ENCODE results near the gene DRC3. TPM values are rescaled to one million over a fixed set of nuclear protein-coding genes. Genes with fewer than 3 reads are reported as not detected.

The DRC3 gene
- total RNA-seq, 4 donors from 2014 or later = 0.71 to 4.2 (median 1.4) TPM

DNA sequence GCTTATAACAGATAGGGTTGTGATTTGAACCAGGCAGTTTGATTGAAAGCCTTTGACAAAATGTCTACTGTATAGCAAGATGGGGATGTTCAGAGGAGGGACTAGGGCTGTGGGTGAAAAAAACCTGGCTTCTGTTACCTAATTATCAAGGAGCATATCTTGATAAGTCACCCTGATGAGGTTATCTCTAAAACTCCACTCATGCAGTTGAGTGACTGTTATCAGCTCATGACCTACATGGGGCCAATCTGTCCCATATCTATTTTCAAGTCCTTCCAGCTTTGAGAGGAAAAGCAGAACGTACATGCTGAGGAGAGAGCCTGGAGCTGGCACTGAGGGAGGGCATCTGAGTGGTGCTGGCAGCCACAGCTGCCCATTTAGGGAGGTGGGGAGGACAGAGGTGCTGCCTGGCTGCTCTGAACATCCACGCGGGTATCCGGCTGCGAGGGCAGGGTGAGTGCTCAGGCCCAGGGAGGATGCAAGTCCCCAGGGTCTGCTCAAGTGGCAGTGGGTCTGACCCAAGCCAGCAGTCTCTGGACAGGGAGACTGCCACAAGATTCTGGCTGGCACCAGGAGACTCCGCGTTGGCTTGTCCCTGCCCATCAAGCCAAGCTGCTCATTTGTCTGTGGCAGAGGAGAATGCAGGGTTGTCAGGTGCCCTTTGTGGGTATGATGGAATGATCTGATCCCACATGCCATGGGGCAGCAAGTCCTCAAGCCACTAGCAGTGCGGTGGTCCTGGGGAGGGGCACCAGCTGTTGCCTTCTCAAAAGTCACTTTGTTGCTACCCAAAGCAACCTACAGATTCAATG is 37.2 kb downstream of the DRC3 start:
- TF ChIP-seq POLR2A (IDR thresholded peaks at IDR 0.05; ENCODE audit: low read depth) (no peak), CTCF (IDR thresholded peaks at IDR 0.05) (no peak), EP300 (IDR thresholded peaks at IDR 0.05) (no peak), POLR2AphosphoS5 (IDR thresholded peaks at IDR 0.05) (no peak)
- peaks cover 0 to 62% (median 15%) of the 10 kb centered on the region in 4 donors for H3K36me3 ChIP-seq
- WGBS = 63% methylated on average over 4 of the region's 8 CpGs
- H3K4me1 ChIP-seq = no peaks in the 10 kb centered on the region
- no peak for DNase-seq (ENCODE audit: extremely low spot score)
- no peak overlapping the region for H3K27ac ChIP-seq (replicated peaks in 1 of 4)
- no peak overlapping the region for H3K4me3 ChIP-seq
- H3K9me3 ChIP-seq = no peaks in the 10 kb centered on the region
- intact Hi-C loops (cut with DNase I) = no loop called here
- H3K27me3 ChIP-seq = no peaks in the 10 kb centered on the region

DNA sequence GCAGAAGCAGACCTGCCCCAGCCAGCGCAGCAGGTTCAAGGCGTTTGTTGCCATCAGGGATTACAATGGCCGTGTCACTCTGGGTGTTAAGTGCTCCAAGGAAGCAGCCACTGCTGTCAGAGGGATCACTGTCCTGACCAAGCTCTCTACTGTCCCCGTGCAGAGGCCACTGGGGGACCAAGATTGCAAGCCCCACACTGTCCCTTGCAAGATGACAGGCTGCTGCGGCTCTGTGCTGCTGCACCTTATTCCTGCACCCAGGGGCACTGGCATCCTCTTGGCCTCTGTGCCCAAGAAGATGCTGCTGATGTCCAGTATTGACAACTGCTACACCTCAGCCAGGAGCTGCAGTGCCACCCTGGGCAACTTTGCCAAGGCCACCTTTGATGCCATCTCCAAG is 38.6 kb downstream of the DRC3 start:
- TF ChIP-seq POLR2A (IDR thresholded peaks at IDR 0.05; ENCODE audit: low read depth) = no peak
- H3K4me3 ChIP-seq = no peak overlapping the region
- H3K9me3 ChIP-seq = no peaks in the 10 kb centered on the region
- no peak for DNase-seq (ENCODE audit: extremely low spot score)
- no CpG with 5 or more reads among the region's 5 CpGs for WGBS
- H3K4me1 ChIP-seq = no peaks in the 10 kb centered on the region
- intact Hi-C loops (cut with DNase I) = no loop called here
- no peak overlapping the region for H3K27ac ChIP-seq (replicated peaks in 1 of 4)
- H3K27me3 ChIP-seq = no peaks in the 10 kb centered on the region
- H3K36me3 ChIP-seq = peaks cover 10 to 70% (median 25%) of the 10 kb centered on the region in 4 donors

DNA sequence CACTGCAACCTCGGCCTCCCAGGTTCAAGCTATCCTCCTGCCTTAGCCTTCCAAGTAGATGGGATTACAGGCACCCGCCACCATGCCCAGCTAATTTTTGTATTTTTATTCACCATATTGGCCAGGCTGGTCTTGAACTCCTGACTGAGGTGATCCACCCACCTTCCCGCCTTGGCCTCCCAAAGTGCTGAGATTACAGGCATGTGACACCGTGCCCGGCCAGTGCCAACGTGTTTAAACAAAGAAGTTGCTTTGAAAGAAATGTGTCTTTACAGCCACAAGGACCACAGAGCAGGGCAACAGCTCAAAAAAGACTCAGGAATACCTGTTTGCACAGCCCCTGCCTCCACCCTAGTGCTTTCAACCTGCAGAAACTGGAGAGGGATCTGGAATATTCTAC is 41.3 kb downstream of the DRC3 start:
- H3K9me3 ChIP-seq = no peaks in the 10 kb centered on the region
- H3K36me3 ChIP-seq = peaks cover 10 to 66% (median 25%) of the 10 kb centered on the region in 4 donors
- 98% methylated on average over 6 of the region's 6 CpGs for WGBS
- intact Hi-C loops (cut with DNase I) = no loop called here
- no peak for DNase-seq (ENCODE audit: extremely low spot score)
- H3K27ac ChIP-seq (replicated peaks in 1 of 4) = no peak overlapping the region
- H3K27me3 ChIP-seq = no peaks in the 10 kb centered on the region
- peaks cover 0 to 5% (median 0%) of the 10 kb centered on the region in 4 donors for H3K4me1 ChIP-seq
- TF ChIP-seq POLR2A (IDR thresholded peaks at IDR 0.05; ENCODE audit: low read depth) = no peak
- no peak for TF ChIP-seq CTCF (IDR thresholded peaks at IDR 0.05)
- no peak for TF ChIP-seq EP300 (IDR thresholded peaks at IDR 0.05)
- no peak for TF ChIP-seq POLR2AphosphoS5 (IDR thresholded peaks at IDR 0.05)
- no peak overlapping the region for H3K4me3 ChIP-seq

GRCh38 chr17:18015593-18015992 is 42.9 kb downstream of the DRC3 start:
- intact Hi-C loops (cut with DNase I) = no loop called here

More at GRCh38 chr17:18015593-18015992, 42.9 kb downstream of the DRC3 start:
- TF ChIP-seq CTCF (IDR thresholded peaks at IDR 0.05) (no peak), POLR2A (IDR thresholded peaks at IDR 0.05; ENCODE audit: low read depth) (no peak), EP300 (IDR thresholded peaks at IDR 0.05) (no peak), POLR2AphosphoS5 (IDR thresholded peaks at IDR 0.05) (no peak)
- Histone ChIP-seq H3K4me1 (peaks cover 0 to 8% (median 3%) of the 10 kb centered on the region in 4 donors), H3K27me3 (no peaks in the 10 kb centered on the region), H3K27ac (replicated peaks in 1 of 4) (no peak overlapping the region), H3K4me3 (no peak overlapping the region), H3K9me3 (no peaks in the 10 kb centered on the region), H3K36me3 (peaks cover 10 to 58% (median 24%) of the 10 kb centered on the region in 4 donors)
- WGBS = 93% methylated on average over 4 of the region's 5 CpGs
- no peak for DNase-seq (ENCODE audit: extremely low spot score)

All from esophagus muscularis mucosa (tissue), 4 donors.